ENCODE data around the gene GTF2IRD1. TPM values are rescaled to one million over a fixed set of nuclear protein-coding genes. Genes with fewer than 3 reads are reported as not detected.
"Not testable (repeated sequence)": the region's sequence is repeated elsewhere in the genome, so short reads cannot be mapped to it uniquely, and the experiment has no call there.

The GTF2IRD1 gene
- total RNA-seq, 1 experiment from 2014 or later, result 42.9 TPM

DNA sequence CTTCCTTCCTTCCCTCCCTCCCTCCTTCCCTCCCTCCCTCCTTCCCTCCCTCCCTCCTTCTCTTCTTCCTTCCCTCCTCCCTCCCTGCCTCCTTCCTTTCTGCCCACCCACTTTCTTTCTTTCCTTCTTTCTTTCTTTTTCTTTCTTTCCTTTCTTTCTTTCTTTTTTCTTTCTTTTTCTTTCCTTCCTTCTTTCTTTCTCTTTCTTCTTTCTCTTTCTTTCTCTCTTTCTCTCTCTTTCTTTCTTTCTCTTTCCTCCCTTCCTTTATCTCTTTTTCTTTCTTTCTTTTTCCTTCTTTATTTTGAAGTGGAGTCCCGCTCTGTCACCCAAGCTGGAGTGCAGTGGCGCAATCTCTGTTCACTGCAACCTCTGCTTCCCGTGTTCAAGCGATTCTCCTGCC lies 33.7 kb upstream of the GTF2IRD1 start (continued):
- TF ChIP-seq, protein P1, sequence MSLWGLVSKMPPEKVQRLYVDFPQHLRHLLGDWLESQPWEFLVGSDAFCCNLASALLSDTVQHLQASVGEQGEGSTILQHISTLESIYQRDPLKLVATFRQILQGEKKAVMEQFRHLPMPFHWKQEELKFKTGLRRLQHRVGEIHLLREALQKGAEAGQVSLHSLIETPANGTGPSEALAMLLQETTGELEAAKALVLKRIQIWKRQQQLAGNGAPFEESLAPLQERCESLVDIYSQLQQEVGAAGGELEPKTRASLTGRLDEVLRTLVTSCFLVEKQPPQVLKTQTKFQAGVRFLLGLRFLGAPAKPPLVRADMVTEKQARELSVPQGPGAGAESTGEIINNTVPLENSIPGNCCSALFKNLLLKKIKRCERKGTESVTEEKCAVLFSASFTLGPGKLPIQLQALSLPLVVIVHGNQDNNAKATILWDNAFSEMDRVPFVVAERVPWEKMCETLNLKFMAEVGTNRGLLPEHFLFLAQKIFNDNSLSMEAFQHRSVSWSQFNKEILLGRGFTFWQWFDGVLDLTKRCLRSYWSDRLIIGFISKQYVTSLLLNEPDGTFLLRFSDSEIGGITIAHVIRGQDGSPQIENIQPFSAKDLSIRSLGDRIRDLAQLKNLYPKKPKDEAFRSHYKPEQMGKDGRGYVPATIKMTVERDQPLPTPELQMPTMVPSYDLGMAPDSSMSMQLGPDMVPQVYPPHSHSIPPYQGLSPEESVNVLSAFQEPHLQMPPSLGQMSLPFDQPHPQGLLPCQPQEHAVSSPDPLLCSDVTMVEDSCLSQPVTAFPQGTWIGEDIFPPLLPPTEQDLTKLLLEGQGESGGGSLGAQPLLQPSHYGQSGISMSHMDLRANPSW (CRISPR knock-in tag; conservative IDR thresholded peaks at IDR 0.05; ENCODE audit: low read depth), result no peak

DNA sequence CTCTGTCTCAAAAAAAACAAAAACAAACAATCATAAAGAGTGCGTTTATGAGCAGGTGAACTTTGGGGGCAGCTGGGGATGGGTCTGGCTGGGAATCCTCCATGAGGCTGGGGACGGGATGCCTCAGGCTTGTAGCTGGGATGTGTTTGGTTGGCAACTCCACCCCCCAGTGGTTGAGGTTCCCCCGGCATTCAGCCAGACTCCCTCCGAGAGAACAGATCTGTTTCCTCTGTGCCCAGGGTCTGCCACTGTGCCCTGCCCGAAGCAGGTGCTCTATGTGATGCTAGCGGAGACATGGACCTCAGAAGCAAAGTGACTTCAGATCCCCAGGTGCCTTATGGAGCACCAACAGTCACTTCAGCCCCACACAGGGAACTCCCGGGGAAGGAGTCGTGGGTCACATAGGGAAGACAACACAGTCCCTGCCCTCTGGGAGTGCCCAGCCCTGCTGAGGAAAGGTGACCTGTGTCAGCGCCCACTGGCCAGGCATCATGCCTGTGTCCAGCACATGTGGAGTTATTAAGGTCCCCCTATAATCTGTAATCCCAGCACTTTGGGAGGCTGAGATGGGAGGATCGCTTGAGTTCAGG lies 29.3 kb upstream of the GTF2IRD1 start:
- H3K9me3 Mint-ChIP-seq, result no peaks in the 10 kb centered on the region
- TF ChIP-seq ATF1 (CRISPR knock-in tag; IDR thresholded peaks at IDR 0.05) (no peak), IRF2 (CRISPR knock-in tag; IDR thresholded peaks at IDR 0.05; ENCODE audit: borderline replicate concordance, low read depth) (no peak), ZNF396 (CRISPR knock-in tag; IDR thresholded peaks at IDR 0.05; ENCODE audit: borderline replicate concordance) (no peak)
- H3K4me3 Mint-ChIP-seq, result no peak overlapping the region
- no peaks in the 10 kb centered on the region for H3K36me3 Mint-ChIP-seq
- peaks cover 7% of the 10 kb centered on the region for H3K4me1 Mint-ChIP-seq
- no peak overlapping the region for H3K27ac Mint-ChIP-seq
- DNase-seq (ENCODE audit: low spot score) (no peak), ATAC-seq (no peak)
- no peaks in the 10 kb centered on the region for H3K27me3 Mint-ChIP-seq (ENCODE audit: low read depth)
- POLR2A ChIA-PET, result no interaction called here
- CTCF ChIA-PET, result no interaction called here

DNA sequence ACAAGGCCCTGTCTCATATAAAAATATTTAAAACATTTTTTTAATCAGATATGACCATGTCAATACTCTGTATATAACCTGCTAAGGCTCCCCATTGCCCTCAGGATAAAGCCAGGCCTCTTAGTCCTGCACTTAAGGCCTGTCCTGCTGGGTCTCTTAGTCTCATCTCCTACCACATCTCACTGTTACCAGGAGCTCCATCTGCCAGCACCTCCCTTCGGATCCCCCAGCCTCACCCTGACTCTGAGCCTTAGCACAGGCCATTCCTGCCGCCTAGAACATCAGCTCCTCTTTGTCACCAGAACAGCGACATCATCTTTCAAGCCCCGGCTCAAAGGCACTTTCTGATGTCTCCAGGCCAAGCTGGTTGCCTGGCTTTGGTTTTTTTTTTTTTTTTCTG lies 25.7 kb upstream of the GTF2IRD1 start:
- 0 out of 2 replicates have a peak, but pooled peaks have one; percentile 24 for TF ChIP-seq GTF2I (CRISPR knock-in tag; conservative IDR thresholded peaks at IDR 0.05)
- TF ChIP-seq, protein P2, sequence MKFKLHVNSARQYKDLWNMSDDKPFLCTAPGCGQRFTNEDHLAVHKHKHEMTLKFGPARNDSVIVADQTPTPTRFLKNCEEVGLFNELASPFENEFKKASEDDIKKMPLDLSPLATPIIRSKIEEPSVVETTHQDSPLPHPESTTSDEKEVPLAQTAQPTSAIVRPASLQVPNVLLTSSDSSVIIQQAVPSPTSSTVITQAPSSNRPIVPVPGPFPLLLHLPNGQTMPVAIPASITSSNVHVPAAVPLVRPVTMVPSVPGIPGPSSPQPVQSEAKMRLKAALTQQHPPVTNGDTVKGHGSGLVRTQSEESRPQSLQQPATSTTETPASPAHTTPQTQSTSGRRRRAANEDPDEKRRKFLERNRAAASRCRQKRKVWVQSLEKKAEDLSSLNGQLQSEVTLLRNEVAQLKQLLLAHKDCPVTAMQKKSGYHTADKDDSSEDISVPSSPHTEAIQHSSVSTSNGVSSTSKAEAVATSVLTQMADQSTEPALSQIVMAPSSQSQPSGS (CRISPR knock-in tag; IDR thresholded peaks at IDR 0.05; ENCODE audit: borderline replicate concordance, low read depth), result no peak
- Mint-ChIP-seq H3K4me3 (no peak overlapping the region), H3K36me3 (no peaks in the 10 kb centered on the region), H3K4me1 (peaks cover 23% of the 10 kb centered on the region), H3K27me3 (ENCODE audit: low read depth) (no peaks in the 10 kb centered on the region), H3K9me3 (no peaks in the 10 kb centered on the region), H3K27ac (no peak overlapping the region)
- ATAC-seq (no peak), DNase-seq (ENCODE audit: low spot score) (no peak)
- ChIA-PET POLR2A (interaction anchor here (0.5 to 1.5 kb wide), 3 partner anchors 57 to 140 kb away, joined by 3 to 7 read pairs (median 7); no protein-coding TSS in a partner anchor), CTCF (interaction anchor here (0.6 to 4.7 kb wide), 9 partner anchors 10 to 226 kb away, joined by 3 to 20 read pairs (median 5); no protein-coding TSS in a partner anchor)

DNA sequence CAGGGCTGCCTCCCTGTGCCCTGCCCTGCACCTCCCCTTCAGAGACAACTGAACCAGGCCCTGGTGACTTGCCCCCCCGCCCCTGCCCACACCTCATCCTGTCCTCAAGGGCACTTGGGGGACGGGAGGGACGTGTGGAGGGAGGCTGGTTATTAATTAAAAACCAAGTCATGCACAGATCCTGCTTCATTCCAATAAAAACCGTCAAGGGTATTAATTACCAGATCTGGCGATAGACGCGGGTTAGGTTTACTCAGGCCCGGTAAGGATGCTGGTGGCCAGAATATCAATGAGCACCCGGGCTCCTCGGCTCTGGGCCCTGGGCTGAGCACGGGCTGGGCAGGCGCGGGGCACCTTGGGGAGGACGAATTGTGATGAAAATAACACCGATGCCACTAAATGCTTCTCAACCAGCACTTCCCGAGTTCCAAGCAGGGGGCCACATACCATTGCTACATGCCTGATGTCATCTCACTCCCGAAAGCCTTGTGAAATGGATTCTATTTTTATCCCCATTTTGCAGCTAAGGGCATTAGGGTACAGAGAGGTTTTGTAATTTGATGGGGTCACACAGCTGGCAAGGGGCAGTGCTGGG lies 24.5 kb upstream of the GTF2IRD1 start:
- CTCF ChIA-PET, result interaction anchor here (0.8 to 4.7 kb wide), 6 partner anchors 10 to 29 kb away, joined by 3 to 20 read pairs (median 6); no protein-coding TSS in a partner anchor
- TF ChIP-seq TEAD1 (CRISPR knock-in tag; IDR thresholded peaks at IDR 0.05) (peak; percentile 61; the same call in 1 of the 2 replicates), ZNF671 (CRISPR knock-in tag; IDR thresholded peaks at IDR 0.05) (no peak)
- TF ChIP-seq, protein P3, sequence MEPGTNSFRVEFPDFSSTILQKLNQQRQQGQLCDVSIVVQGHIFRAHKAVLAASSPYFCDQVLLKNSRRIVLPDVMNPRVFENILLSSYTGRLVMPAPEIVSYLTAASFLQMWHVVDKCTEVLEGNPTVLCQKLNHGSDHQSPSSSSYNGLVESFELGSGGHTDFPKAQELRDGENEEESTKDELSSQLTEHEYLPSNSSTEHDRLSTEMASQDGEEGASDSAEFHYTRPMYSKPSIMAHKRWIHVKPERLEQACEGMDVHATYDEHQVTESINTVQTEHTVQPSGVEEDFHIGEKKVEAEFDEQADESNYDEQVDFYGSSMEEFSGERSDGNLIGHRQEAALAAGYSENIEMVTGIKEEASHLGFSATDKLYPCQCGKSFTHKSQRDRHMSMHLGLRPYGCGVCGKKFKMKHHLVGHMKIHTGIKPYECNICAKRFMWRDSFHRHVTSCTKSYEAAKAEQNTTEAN (CRISPR knock-in tag; IDR thresholded peaks at IDR 0.05), result no peak
- POLR2A ChIA-PET, result interaction anchor here (1.5 kb wide), 1 partner anchor 97 kb away, joined by 7 read pairs; no protein-coding TSS in a partner anchor
- no peaks in the 10 kb centered on the region for H3K36me3 Mint-ChIP-seq
- DNase-seq (ENCODE audit: low spot score) (peak; percentile 54), ATAC-seq (peak; percentile 85)
- no peak overlapping the region; the same call in 1 of the 2 replicates for H3K27ac Mint-ChIP-seq
- peaks cover 23% of the 10 kb centered on the region for H3K4me1 Mint-ChIP-seq
- no peaks in the 10 kb centered on the region for H3K27me3 Mint-ChIP-seq (ENCODE audit: low read depth)
- no peaks in the 10 kb centered on the region for H3K9me3 Mint-ChIP-seq
- peak overlapping the region; percentile 36 for H3K4me3 Mint-ChIP-seq

DNA sequence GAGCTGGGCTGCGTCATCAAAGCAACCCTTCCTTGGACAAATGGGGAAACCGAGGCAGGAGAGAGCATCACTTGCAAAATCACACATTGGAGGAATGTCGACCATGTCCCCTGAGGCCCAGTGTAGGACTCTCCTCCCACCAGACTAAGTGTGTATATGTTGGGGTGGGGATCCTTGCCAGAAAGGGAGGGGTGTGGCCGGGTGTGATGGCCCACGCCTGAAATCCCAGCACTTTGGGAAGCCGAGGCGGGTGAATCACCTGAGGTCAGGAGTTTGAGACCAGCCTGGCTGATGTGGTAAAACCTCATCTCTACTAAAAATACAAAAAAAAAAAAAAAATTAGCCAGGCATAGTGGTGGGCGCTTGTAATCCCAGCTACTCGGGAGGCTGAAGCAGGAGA lies 23.3 kb upstream of the GTF2IRD1 start:
- H3K27ac Mint-ChIP-seq; H3K36me3 Mint-ChIP-seq; ATAC-seq; H3K27me3 Mint-ChIP-seq (ENCODE audit: low read depth); POLR2A ChIA-PET; H3K9me3 Mint-ChIP-seq; DNase-seq (ENCODE audit: low spot score); H3K4me3 Mint-ChIP-seq: not testable (repeated sequence)
- CTCF ChIA-PET, result interaction anchor here (0.8 to 4.7 kb wide), 4 partner anchors 13 to 28 kb away, joined by 3 to 20 read pairs (median 6); no protein-coding TSS in a partner anchor
- H3K4me1 Mint-ChIP-seq, result peaks cover 23% of the 10 kb centered on the region
